Urothelium cell line (cell line): ENCODE results near the gene NRXN2.
"Not testable (repeated sequence)": the region's sequence is repeated elsewhere in the genome, so short reads cannot be mapped to it uniquely, and the experiment has no call there.

Experiments used
- DNase-seq: peaks from one replicate; pipeline ENCODE4 v3.0.0; 2011; ENCODE audit warnings: low spot score, mixed read lengths
- FAIRE-seq: peaks from 2 replicates; lab custom pipeline; 2011; peaks lifted over from hg19 to GRCh38; lab: Jason Lieb, UNC

The NRXN2 gene

DNA sequence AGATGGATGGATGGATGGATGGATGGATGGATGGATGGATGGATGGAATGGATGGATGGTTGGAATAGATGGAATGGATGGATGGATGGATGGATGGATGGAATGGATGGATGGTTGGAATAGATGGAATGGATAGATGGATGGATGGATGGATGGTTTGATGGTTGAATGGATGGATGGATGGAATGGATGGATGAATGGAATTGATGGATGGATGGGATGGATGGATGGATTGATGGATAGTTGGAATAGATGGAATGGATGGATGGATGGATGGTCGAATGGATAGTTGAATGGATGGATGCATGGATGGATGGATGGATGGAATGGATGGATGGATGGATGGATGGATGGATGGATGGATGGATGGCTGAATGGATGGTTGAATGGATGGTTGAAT lies 127.1 kb downstream of the NRXN2 start:
- peak; percentile 97 for FAIRE-seq
- DNase-seq: not testable (repeated sequence)

DNA sequence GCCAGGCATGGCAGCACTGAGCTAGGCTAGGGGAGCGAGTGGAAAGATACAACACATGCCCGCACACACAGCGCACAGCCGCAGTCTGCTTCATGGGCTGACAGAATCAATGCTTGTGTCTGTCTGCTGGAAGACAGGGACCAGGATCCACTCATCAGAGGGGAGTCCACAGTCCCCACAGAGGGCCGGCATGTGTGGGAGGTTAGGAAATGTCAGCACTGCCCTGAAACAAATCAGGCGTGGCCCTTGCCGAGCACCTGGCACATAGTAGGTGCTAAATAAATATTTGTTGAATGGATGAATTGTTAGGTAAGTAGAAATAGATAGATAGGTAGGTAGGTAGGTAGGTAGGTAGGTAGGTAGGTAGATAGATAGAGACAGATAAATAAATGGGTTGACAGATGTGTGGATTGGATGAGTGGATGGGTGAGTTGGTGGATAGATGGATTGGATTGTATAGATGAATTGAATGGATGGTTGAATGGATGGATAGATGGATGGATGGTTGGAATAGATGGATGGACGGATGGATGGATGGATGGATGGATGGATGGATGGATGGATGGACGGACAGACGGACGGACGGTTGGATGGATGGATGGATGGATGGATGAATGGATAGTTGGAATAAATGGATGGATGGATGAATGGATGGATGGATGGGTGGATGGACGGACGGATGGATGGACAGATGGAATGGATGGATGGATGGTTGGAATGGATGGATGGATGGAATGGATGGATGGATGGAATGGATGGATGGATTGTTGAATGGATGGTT lies 128.6 kb downstream of the NRXN2 start:
- FAIRE-seq: no peak

DNA sequence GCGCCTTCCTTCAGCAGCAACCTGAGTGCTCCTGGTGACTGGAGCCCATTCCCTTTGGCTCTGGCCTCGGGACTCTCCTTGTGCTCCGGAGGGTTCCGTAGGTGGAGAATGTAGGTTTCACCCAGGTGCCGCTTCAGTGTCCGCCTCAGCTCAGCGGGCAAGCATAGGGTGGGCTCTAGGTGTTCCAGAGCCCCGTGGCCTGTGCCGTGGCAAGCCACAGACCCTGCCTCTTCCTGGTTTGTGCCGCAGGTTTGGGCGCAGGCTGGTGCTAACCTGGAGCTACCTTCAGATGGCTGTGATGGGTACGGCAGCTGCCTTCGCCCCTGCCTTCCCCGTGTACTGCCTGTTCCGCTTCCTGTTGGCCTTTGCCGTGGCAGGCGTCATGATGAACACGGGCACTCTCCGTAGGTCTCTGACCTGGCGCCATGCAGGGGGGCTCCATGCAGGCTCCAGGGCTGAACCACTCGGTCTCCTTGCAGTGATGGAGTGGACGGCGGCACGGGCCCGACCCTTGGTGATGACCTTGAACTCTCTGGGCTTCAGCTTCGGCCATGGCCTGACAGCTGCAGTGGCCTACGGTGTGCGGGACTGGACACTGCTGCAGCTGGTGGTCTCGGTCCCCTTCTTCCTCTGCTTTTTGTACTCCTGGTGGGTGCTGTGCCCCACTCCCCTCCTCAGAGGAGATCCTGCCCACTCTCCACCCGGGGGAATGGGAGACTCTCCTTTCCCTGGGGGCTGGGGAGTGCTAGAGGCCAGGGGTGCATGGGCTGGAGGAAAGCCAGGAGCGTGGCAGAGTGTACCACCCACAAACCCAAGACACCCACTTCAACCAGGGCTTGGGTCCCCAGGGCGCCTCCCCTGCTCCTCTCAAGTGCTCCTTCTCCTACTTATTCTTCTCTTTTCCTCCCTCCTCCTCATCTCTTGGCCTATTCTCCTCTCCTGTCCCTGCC lies 129.6 kb downstream of the NRXN2 start:
- FAIRE-seq: no peak
- DNase-seq: no peak

More for the DNA sequence above, 128.6 kb downstream of the NRXN2 start:
- no peak for DNase-seq

DNA sequence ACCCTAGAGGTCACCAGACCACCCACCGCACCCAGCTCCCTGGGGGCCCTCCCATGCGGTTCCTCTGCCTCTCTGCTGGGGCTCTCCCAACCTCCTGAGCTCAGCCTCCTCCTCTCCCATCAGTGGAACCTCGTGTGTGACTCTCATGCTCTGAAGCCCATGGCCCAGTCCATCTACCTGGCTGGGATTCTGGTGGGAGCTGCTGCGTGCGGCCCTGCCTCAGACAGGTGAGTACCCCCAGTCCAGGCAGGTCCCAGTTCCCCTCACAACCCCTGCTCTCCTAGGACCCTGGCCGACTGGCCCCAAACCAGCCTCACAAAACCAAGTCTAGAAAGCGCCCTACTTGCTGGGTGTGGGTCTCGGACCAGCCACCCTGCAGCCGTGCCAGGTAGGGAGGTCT lies 130.3 kb downstream of the NRXN2 start:
- FAIRE-seq: no peak

DNA sequence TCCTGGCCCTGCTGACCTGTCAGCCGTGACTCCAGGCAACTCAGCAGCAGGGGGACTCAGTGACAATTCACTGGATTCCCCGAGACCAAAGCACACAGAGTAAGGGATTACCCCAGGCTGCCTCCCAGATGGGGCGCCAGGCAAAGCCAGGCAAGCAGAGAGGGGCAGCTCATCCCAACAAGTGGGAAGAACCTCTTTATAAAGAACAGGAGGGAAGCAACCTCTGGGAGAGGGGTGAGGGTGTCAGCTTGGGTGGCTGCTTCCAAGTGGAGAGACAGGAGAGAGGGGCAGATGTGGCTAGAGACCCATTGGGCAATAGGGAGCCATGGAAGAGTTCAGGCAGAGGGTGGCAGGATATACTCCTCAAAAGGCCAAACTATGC lies 130.8 kb downstream of the NRXN2 start:
- FAIRE-seq: no peak

More for the DNA sequence above, 130.3 kb downstream of the NRXN2 start:
- no peak for DNase-seq

DNA sequence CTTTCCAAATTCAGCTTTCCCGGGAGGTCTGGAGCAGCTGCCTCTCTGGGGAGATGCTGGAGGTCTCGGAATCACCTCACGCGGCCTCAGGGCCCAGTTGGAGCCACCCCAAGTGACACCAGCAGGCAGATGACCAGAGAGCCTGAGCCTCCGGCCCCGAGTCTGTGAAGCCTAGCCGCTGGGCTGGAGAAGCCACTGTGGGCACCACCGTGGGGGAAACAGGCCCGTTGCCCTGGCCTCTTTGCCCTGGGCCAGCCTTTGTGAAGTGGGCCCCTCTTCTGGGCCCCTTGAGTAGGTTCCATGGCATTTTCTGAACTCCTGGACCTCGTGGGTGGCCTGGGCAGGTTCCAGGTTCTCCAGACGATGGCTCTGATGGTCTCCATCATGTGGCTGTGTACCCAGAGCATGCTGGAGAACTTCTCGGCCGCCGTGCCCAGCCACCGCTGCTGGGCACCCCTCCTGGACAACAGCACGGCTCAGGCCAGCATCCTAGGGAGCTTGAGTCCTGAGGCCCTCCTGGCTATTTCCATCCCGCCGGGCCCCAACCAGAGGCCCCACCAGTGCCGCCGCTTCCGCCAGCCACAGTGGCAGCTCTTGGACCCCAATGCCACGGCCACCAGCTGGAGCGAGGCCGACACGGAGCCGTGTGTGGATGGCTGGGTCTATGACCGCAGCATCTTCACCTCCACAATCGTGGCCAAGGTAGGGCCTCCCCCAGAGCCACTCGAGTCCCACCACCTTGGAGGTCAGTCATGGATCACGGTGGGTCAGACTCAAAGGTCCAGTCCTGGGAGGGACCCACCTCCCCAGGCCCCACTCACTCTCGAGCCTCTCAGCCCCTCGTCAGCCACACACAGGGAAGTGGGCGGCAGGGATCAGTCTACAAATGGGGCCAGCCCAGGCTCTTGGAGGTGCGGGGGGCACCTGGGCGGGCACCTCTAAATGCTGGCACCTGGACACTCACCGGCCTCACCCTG lies 131.5 kb downstream of the NRXN2 start:
- FAIRE-seq: no peak
- no peak for DNase-seq

More for the DNA sequence above, 130.8 kb downstream of the NRXN2 start:
- no peak for DNase-seq

DNA sequence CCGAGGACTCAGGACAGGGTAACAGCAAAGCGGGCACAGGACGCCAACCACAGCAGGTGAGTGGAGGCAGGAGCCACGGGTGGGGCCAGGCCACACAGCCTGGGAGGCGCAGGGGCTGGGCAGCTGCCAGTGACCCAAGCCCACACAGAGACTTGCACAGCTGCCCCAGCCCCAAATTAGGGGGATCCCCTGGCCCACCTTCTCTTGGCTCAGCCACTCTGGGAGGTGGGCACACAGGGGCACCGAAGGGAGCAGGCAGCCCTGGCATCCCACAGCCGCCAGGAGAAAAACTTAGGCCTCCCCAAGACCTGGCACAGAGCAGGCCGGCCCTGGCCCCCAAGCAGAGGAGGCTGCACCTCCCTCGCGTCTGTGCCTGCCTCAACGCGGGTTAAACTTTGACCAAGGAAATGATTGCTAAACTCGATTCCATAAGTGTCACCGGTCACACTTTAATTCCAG lies 132.2 kb downstream of the NRXN2 start, which contains the start of gene SLC22A12:
TSS of gene SLC22A12 (plus strand) at position 458 of the 459 bp plus-strand sequence. CDS start 337 bp downstream, outside the sequence.
- no peak for FAIRE-seq
- no peak for DNase-seq

DNA sequence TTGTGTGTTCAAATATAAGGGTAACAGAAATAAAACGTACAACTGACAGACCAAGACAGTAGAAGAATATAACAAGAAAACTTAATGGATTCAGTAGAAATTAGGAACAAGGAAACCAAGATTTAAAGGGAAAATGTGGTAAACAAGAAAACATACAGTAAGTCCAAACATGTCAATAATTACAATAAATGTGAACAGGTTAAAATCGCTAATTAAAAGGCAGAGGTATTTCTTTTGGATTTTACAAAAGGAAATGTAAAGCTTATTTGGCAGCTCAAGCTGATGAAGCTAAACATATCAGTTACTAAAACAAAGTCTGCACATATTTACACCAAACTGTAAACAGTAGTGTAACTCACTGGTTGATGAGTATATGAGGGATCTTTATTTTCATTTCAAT lies 134.3 kb downstream of the NRXN2 start:
- no peak for DNase-seq
- FAIRE-seq: no peak

DNA sequence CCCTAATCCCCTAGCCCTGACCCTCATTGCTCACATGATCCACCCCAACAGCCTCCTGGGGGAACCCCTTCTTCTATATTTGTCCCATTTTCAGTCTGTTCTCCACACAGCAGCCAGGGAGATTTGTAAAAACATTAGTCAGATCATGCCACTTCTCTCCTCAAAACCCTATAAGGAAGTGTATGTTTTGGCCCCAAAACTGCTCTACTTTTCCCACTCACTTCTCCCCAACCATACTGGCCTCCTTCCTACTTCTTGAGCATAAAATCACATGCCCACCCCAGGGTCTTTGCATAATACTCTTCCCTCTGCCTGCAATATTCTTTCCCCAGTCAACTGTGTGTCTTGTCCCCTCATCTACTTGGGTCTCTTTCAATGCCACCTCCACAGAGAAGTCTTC lies 136.6 kb downstream of the NRXN2 start:
- no peak for FAIRE-seq
- DNase-seq: no peak

DNA sequence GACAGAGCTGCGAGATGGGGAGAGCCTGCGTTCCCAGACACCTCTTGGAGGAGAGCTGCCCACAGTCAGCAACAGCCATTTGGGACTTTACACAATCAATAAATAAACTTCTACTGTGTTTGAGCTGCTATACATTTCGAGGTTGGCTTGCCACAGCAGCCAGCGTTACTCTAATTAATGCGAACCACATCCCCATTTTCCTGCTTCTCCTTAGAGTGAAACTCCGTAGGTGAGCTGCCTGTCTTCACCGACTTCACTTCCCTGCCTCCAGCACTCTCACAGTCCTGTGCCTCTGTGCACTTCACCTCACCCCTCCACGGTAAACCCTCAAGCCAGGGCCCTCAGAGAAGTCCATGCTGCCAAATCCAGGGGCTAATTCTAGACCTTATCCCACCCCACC lies 137.8 kb downstream of the NRXN2 start:
- no peak for FAIRE-seq
- DNase-seq: no peak

DNA sequence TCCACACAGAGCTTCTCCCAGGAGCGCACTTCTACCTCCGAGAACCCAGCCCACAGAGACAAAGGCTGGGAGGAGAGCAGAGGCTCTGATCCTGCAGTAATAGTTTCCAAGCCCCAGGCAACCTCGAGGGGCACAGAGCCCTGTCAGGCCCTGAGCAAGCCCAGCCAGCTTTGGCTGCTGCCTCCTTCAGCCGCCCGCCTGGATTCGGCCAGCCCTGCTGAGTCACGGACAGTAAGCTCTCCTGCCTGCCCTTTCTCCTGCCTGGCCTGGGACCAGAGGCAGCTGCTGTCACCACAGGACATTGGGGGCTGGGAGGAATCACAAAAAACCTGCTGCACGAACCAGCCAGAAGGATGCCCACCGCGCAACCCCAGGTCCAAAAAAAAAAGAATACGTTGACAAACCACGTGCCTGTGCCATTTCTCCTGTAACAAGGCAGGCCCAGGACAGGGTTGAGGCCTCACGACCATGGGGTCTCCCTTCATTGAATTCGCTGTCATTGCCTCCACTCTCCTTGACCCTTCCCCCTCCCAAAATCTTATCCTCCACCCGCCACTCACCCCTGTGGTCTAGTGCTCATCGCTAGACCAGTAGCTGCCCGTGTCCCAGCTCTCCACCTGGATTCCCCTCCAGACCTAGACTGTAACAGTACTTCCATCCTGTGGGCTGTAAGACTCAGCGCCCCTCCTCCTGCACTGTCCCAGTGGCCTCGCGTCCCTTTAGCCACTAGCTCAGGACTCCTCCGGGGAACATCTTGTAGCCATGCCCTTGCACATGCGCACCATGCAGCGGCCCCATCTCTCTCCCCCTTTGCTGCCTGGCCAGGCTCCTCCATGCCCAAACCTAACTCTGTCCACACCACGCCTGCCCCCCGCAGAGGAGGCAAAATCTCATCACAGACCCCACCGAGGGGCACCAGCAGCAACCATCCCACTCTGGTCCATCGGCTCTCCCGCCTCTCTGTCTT lies 139.4 kb downstream of the NRXN2 start:
- no peak for DNase-seq
- FAIRE-seq: no peak

DNA sequence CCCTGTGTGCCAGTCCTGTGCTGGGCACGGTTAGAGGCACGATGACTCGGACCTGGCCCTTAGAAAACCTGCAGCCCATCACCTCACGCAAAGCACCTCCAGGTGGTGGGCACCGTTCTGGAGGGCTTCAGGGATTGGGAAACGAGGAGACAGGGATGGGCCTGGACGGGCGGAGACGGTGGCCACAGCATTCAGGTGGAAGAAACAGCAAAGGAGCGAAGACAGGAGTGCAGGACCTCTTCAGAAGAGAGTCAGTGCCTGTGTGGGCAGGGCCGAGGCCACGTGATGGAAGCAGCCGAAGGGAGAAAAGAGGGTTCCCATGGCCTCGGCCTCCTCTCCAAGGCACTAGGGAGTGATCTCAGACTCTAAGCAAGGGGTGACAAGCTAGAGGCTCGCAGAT lies 140.1 kb downstream of the NRXN2 start:
- FAIRE-seq (no peak), DNase-seq (no peak)

DNA sequence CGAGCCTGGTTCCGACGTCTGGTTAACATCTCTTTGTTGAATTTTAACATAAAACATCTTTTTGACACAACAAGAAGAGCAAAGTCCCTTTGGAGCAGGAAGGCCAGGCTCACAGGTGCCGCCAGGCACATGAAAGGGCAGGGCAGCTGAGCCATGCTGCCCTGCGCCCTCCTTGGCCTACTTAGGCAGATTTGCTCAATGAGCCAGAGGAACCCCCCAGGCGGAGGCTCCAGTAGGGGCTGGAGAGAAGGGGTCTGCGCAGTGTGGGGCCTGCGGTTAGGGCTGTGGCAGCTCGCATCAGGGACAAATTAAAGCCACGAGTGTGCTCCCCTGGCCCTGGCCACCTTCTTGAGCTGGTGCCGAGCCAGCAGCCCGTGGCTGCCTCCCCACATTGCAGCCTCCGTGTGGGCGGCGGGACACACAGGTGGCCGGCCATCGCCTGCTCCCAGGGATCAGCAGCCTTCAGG lies 141.9 kb downstream of the NRXN2 start:
- no peak for FAIRE-seq
- no peak for DNase-seq

DNA sequence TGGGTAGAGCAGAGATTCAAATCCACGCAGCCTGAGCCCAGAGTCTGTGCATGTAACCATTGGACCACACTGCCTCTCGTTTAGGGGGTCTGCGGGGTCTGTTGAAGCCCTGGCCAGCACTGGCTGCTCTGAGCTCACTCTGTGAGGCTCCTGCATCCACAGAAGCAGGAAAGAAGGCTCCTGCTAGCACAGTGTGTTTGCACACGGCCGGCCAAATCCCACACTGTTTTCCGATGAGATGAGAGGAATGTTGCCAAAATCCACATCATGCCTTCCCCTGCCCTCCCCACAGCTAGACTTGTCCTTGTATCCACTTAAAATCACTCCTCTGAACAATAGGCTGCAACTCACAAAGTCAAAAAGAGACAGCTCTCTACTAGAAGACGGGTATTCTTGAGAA lies 142.6 kb downstream of the NRXN2 start:
- FAIRE-seq (no peak), DNase-seq (no peak)

DNA sequence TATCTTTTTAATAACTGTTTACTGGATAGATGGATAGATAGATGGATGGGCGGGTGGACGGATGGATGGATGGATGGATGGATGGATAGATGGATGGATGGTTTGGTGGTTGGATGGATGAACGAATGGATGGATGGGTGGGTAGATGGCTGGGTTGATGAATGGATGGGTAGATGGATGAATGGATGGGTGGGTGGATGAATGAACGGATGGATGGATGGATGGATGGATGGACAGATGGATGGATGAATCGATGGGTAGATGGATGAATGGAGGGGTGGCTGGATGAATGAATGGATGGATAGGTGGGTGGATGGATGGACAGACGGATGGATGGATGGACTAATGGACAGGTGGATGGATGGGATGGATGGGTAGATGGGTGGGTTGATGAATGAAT lies 145.8 kb downstream of the NRXN2 start:
- DNase-seq: no peak
- FAIRE-seq: peak; percentile 91

DNA sequence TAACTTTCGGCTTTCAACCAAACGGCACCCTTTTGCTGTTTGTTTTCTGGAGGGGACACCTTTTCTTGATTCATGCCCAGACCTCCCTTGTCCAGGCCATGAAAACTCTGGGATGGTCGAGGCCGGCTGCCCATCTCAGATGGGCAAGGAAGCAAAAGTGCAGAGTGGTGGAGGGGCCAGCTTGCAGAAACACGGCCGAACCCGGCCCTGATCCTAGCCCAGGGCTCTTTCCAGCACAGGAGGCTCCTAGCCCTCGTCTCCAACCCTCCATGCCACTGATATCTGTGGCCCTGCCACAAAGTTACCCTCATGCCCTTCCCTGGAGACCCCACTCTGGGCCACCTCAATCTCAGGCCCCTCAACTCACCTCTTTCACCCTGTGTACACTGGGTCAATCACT lies 150.9 kb downstream of the NRXN2 start:
- DNase-seq (no peak), FAIRE-seq (no peak)

DNA sequence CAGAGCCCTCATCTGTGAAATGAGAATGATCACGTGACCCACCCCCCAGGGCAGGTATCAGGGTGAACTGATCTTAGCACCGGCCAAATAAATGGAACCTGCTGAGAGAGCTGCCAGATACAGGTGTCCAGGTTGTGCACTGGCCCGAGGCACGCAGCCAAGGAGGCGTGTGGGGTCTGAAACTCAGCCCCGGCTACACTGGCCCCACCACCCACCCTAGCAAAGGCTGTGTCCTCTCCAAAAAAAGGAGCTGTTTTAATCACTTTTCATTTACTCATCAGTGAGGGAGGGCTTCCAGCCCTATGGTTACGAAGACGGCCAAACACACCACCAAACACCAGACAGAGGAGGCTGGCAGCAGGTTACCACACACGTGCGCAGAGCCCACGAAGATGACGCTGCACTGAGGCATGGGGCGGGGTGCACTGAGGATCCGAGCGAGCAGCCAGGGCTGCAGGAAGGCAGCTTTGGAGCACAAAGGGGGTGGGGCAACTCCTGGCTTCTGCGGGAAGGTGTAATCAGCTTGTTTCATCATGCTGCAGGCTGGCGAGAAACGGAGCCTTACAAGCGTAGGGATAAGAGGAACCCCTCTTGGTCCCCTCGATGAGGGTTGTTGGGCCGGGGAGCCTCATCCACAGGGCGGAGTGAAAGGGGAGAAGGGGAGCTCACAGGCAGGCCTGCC lies 151.4 kb downstream of the NRXN2 start:
- FAIRE-seq (no peak), DNase-seq (no peak)

DNA sequence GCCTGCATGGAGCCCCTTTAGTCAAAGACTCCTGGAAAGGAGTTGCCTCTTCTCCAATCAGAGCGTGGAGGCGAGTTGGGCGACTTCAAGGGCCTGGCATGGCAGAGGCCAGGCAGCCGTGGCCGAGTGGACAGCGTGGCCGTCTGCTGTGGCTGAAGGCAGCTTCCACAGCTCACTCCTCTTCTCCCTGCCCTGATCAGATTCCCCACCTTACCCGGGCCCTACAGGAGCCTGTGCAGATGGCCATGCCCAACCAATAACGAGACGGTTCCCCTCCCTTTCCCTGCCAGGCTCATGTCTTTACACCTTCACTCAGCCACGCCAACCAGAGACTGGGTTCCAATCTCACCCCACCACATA lies 152.0 kb downstream of the NRXN2 start:
- FAIRE-seq (no peak), DNase-seq (no peak)

DNA sequence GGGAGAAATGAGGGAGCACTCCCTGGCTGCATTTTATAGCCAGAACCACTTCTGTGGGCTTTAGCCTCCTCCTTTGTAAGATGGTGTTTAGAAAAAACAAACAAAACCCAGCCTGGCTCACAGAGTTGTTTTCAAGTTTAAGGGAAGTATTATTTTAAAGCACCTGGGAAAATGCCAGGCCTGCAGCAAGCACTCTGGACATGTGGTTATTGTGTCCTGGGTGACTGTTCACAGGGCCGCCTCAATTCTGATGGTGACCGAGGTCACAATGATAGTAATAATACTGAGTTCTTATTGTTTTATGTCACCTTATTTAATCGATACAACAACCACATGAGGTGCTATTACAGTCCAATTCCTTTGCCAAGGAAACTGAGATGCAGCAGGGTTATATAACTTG lies 152.7 kb downstream of the NRXN2 start:
- no peak for FAIRE-seq

More for the DNA sequence above, 152.7 kb downstream of the NRXN2 start:
- DNase-seq: no peak
